ENCODE results near the gene SYNE1.
"Not testable (repeated sequence)": the region's sequence is repeated elsewhere in the genome, so short reads cannot be mapped to it uniquely, and the experiment has no call there.

Gene SYNE1

DNA sequence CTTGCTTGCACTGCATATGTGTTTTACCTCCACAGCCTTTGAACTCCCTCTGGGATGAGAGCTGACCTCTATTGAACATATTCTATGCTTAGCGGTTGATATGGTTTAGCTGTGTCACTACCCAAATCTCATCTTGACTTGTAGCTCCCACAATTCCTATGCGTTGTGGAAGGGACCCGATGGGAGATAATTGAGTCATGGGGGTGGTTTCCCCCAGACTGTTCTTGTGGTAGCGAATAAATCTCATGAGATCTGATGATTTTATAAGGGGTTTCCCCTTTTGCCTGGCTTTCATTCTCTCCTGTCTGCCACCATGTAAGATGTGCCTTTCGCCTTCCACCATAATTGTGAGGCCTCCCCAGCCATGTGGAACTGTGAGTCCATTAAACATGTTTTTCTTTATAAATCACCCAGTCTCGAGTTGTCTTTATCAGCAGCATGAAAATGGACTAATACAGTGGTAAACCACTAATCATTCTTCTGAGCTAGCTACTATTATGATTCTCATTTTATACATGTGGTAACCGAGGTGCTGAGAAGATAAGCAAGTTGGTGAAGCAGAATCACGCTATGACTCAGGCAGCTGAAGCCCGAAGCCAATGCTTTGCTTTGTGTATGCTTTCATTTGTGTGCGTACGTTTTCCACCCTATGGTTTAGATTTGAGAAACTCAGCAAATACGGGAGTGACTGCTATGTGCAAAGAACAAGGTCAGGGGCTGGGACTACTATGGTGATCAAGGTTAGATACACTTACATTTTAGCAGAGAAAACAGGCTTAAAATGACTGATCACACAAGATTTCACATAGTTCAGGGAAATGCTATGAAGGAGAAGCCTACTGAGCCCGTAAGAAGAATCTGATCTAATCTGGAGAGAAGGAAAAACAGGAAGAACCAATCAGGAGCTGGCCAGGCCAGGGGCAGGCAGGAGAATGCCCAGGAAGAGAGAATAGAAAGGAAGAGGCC, 466.2 kb downstream of the SYNE1 start:
- DNase-seq = no peak

DNA sequence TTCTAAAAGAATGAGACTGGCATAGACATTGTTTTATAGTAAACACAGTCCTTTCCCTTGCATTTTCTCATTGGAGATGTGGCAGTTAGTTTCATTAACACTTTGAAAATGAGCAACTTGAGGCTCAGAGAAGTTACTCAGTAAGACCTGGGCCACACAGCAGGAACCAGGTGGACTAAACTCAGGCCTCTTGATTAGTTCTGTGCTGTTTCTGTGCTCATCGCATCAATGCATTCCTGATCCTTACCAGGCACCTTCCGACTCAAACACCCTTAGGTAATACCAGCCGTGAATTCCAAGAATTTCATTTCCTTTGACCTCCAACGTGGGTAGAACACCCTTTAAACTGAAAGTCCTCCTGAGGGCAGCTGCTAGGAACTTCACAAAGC, 466.9 kb downstream of the SYNE1 start:
- no peak for DNase-seq

DNA sequence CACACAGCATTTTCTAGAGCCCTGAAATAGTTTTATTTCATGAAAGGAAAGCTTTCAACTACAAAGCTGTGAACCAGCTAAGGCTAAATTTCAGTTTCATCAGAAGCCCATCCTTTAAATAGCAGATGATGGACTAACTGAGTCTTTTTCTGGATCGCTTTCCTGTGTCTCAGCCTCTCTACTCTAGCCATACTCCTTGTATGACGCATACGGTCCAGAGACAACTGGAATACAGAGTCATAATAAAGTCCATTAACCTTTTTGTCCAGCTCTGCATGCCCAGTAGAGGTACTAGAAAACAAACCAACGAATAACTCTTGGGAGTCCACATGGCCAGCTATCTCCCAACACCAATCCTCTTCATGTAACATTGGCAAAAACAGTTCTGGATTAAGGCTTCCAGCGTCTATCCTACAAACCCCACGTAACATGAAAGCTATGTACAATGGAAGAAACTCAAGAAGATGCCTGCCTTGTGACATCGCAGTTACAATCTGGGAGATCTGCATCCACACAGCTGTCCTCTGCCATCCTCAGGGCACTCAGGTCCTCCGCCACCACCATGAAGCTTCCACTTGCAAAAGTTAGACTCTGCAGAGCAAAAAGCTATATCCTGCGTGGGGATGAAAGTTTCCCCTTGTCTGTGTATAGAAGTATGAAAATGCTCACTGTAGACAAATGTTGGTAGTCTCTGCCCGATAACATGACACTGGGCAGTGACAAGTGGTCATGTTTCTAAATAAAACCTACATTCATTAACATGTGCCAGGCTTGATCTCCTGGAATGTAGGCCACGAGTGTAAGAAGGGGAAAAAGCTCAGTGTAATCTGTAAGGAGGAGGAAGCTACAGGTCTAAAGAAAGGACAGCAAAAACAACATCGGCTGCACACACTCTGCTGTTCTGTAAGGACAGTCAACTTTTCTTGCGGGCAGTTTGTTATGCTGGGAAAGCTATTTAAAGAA, 469.2 kb downstream of the SYNE1 start:
- no peak for DNase-seq

DNA sequence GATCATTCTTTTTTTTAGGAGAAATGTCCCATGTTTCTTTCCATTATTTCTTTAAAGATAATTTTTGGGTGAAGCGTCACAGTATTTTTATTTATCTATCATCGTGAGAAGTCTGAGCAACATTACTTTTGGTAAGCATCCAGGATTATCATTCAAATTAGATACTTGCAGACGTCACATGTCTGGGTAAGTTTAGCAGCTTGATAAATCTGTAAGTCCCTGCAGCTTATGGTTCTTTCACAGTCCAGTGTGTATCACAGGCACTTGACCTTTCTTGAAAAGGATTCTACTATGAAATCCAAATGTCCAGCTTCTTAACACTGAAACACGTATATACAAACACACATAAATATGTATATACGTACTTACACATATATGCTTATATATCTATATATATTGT, 470.3 kb downstream of the SYNE1 start:
- DNase-seq = no peak

DNA sequence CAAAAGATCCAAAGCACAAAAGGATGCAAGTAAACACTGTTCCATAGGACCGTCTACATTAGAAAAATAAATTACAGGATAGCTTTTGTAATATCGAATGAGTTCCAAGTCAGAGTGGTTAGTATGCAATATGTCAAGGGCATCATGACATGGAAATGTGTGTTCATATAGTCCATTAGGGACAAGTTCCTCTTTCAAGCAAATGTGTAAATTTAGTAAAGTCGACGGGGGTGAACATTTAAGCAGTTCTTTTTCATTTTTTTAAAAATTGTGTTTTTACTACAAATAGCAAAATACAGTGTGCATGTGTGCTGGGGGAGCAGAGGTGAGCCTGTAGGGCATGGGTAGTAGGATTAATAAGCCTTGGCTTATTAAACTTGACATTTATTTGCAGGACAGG, 470.7 kb downstream of the SYNE1 start:
- DNase-seq = no peak

DNA sequence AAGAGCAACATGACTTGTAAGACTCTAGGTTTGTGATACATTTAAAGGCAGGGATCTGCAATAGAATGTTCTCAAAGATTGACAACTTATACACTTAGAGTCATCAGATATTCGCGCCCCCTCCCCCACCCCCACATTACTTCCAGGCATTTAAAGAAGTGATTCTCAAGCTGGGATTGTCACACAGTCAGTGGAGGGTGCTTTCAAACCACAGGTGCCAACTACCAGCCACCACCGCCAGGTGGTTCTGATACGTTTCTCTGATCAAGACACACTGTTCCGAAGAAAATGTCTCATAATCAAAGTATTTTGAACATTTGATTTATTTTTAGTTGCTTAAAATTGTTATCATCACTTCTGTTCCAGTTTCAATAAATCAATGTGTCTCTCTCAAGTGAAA, 472.2 kb downstream of the SYNE1 start:
- DNase-seq = no peak

DNA sequence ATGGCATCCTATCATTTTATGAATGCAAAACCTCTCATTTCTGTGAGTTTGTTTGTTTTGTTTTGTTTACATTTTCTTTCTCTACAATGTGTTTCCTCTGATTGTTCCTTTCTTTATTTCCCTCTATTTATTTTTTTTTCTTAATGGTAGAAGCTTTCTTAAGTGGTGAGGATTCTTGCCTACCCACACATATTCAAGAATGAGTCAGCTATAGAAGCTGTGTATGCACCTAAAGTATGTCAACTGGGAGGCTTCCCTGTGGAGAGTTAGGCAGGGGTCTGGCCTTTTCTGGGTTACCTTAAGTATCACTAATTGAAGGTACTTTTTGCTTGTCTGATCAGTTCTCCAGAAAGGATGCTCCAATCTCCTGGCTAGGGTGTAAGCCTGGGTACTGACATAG, 475.7 kb downstream of the SYNE1 start:
- no peak for DNase-seq

DNA sequence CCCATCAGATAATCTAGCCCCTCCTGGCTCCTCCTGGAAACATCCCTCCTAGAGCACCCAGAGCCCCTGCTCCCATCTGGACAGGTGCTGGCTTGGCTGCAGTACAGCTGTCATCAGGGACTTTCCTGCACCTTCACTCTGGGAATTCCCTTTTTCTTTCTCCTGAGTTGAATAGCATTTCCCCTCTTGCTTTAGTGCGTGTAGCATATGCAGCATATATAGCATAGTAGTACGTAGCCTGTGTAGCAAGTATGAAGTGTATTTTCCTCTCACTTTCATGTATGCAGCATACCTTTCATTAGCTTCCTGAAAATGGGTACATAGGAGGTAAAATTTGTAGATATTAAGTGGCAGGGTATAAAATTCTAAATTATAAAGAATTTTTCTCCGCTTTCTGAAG, 476.8 kb downstream of the SYNE1 start:
- DNase-seq = no peak

DNA sequence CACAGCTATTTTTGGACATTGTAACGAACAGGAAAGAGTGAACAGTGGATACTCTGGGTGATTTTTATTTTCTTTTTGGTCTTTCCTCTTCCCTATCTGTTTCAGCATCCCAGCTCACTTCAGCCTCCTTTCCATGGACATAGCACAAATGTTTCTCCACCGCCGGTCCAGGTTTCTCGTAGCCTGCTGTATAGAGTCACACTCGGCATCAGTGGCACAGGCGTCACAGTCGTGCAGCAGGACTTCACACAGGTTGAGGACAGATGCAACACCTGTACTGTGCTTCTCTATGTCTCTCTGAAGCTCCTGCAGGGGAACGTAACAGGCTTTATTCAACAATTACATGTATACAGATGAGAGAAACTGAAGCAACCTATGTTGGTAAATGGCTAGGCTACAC, 481.4 kb downstream of the SYNE1 start:
- DNase-seq = no peak

DNA sequence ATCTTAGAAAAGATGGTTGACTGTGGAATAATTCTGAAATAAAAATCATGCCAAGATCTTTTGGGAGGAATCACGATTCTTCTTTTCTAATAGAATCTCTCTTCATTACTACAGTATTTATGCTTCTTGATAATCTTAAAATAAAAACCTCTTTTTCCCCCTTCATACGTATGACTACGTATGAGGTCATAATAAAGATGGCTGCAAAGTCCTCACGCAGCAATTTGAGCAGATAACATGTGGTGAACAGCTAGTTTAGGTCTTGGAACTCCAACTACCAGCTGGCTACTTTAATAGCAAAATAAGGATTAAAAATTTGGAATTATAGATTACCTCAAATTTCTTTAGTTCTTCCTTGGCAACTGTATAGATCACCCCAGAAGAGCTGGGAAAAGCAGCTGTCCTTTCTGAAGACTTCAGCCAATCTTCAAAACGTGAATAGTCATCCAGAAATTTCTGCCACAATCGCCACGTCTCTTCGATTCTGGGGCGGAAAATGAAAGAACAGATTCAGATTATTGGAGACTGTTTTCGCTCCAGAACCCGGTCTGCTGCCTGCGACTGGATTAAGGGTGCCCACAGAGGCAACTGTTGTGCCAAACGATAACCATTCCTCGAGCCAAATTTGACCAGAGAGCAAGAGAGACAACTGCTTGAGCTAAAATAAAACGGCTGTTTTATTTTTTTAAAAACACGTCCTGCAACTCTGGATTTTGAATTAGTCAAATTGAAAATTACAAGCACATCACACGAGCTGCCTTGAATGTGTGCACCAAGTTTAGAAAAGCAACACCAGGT, 482.4 kb downstream of the SYNE1 start:
- no peak for DNase-seq

DNA sequence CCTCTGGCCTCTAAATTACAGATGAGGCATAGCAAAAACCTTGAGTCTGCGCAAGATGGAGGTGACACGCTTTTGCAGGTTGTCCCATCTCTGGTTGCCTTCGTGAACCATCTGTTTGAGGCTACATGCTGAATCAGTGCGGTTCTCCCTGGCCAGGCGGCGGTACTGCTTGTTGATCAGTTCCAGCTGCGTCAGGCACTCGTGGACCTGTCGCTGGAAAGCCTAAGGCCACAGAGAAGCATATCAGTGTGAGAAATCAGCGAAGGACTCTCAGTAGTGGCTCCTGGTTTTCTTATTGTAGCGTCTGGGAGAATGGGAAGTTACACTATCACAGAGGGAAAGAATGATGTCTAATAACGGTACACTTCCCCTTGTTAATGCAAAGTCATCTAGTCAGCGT, 485.2 kb downstream of the SYNE1 start:
- DNase-seq = no peak

DNA sequence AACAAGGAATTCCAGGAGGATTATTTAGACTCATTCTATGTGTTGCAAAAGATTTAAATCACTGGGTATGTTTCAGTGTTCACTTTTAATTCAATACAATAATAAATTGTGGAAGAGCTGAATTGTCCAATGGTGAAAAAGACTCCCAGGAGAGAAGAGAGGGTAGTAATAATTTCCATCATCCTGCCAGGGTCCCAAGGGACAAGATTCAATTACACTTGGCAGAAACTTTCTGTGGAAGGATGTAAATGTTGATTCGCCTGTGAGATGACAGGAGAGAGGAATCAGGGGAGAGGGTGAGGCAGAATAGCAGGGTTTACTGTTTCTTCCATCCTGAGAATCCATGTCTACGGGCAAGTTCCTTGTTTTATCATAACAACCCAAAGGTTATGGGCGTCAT, 487.0 kb downstream of the SYNE1 start:
- no peak for DNase-seq

DNA sequence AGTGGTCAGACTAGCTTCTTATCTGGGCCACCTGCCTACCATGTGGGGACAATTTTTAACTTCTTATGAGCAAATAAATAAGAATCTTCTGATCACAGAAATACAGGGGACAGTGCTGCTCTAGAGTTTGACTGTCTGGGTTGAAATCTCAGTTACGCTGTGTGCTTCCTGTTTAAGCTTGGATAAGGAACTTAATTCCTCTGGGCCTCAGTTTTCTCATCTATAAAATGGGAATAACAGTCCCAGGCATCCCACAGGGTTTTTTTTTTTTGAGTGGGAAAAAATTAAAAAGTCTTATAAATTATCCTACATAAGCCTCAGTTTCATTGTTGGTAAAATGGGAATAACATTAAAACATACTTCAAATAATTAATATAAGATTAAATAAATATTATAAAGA, 488.8 kb downstream of the SYNE1 start:
- no peak for DNase-seq

DNA sequence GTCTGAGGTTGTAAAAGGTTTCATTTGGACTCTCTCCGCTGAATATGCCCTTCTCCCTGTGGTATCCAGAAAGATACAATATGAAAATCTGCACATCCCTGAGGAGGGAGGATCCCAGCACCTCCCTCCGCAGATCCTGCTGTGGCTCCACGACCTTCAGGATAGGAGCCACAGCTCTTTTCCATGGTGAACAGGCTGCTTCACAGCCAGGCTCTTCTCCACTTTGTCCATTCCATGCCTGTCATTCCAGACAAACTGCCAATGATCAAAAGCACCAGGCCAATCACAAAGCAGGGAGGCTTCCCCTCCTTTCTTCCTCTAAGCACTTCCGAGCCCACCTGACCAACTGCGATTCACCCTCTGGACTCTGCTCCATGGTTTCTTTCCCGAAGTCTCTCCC, 489.9 kb downstream of the SYNE1 start:
- DNase-seq = no peak

DNA sequence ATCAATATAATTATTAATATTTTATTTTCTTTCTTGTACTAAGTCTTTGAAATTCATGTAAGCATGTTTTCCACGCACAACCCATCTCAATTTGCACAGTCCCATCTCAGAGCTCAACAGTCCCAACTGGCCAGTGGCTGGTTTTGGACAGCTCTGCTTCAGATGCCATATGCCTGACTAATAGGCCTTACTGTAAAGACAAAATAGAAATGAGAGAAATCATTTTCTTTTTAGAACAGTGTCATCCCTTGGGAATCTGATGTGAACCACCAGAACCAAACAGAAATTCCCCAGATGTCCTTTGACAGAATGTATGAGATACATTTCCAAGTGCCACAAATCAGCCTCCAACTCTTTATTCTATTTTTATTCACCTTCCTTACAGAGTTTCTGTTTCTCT, 490.8 kb downstream of the SYNE1 start:
- no peak for DNase-seq

DNA sequence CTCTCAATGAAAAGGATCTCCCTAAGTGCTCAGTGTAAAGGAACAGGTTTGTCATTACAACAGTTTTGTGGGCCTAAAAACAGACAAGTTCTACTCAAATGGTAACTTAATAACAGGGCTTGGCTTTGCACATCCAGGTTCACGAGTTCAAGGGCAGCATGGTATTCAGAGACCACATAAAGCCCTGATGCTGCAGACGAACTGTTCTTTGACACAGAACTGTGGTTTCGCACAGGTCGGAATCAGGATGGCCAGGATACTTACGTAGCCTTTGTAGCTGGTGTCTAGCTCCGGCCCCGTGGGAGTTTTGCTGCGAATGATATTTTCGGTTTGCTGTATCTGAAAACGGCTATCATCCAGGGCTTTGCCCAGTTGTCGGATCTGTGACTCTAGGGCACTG, 493.8 kb downstream of the SYNE1 start:
- no peak for DNase-seq

DNA sequence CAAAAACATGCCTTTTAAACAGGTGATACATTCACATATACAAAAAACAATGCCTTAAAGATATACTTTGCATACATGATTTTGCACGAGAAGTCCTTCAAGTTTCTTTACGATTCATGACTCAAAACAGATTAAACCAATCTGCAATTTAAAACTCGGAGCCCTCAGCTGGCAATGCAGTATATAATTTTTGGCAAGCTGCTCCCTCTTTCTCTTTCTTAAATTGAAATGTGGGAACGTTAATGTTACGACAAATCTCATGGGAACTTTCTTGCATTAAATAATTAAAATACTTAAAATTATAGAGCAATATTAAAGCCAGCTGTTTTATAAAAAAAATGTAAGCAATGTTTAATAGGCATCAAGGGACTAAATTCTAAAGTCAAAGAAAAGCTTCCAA, 495.1 kb downstream of the SYNE1 start:
- no peak for DNase-seq

DNA sequence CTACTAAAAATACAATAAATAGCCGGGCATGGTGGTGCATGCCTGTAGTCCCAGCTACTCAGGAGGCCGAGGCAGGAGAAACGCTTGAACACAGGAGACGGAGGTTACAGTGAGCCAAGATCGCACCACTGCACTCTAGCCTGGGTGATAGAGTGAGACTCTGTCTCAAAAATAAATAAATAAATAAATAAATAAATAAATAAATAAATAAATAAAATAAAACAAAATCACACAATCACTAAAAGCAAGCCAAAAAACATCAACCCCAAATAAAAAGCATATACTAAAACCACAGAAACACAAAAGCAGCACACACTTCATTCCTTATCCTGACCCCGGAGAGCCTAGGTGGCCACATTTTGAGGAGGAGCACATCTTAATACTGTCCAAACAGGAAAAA, 498.8 kb downstream of the SYNE1 start:
- not testable (repeated sequence) for DNase-seq

DNA sequence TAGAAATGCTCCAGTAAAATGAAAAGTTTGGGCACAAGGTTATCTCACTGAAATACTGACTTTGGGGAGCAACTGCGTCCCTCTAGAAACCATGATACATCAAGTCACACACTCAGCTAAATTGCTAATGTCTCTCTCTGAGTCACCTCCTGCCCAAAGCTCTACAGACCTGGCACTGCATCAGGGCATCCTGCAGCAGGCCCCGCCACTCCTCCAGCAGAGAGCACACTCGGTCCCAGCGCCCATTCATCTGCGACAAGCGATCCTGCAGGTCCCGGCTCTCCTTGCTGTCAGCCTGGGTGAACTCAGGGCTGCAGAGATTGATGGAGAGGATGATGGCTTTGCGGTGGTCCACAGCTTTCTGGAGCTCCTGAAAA, 500.7 kb downstream of the SYNE1 start:
- peak; percentile 45 for DNase-seq

DNA sequence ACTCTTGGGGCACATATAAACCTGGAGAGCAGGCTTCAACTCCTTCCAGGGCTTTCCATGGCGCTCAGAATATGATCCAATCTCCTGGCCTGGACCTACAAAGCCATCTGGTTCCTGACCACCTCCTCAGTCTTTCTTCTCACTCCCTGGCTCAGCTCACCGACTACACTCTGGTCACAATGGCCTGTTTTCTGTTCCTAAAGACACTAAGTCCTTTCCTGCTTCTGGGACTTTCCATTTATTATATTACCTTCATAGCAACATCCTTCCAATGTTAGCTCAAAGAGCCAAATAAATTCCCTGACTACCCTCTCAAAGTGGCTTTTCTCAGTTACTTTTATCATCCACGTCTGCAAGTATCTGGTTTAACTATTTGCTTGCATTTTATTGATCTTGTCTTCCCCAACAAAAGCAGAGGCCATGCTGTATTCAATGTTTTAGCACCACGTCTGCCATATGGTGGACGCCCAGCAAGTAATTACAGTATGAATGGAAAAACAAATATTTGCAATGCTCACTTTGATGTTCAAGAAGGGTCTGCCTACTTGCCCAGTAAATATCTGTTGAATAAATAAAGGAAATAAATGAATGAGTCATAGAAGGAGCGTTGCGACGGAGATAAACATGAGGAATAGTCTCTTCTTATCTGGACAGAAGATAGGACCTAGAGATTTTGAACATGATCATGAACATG, 501.3 kb downstream of the SYNE1 start:
- peak; percentile 49 for DNase-seq

DNA sequence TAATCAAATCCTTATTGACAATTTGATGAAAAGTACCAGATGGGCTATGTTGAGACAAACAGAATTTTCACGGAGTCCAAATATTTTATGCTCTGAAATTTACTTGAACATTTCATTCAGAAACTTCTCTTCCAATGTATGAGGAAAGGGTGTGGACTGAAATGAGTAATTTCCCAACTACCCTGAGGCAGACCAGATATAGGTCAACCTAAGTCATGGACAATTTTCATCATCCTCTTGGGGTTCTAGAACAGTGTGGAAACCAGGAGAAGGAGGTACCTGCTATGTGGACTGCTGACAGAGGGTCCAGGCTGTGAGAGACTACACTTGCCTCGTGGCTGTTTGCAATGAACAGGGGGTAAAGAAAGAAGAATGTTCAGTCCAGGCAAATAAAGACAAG, 506.7 kb downstream of the SYNE1 start:
- DNase-seq = no peak

DNA sequence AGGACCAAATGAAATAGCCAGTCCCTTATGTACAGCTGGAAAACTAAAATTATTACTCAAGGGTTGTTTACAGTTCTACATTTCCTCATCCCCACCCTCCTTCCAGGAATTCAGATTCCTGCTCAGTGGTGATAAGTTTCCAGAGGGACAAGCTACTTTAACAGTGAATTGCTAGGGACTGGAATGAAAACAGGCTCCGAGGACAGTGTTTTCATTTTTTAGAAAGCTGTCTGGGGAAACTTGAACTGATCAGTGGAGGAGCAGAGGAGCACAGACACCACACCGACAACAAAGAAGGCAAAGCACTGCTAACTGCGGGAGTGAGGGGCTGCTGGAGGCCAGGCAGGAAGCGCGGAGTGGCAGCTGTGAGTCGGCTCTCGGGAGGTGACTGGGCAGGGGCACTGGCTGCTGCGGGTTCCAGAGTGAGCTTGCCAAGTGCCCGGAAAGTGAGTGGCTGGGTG, 507.4 kb downstream of the SYNE1 start:
- no peak for DNase-seq

All from NCI-H1092 (cell line).